ENCODE measurements around the gene ARHGAP44. TPM values are rescaled to one million over a fixed set of nuclear protein-coding genes. Genes with fewer than 3 reads are reported as not detected.

ARHGAP44 gene
- polyA plus RNA-seq, 4 donors: 2.3 to 12.3 (median 6.9) TPM

DNA sequence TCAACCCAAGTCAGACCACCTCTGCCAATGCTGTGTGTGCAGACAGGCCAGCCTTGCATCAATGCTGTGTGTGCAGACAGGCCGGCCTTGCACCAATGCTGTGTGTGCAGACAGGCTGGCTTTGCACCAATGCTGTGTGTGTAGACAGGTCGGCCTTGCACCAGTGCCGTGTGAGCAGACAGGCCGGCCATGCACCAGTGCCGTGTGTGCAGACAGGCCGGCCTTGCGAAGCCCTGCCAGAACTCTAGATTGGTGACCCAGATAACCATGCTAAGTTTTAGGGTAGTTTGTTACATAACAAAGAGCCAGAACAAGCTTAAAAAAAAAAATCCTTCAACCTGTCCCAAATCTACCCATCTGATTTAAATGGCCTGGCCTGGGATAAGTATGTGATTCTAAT is 174.2 kb downstream of the ARHGAP44 start:
- DNase-seq (no peak), FAIRE-seq (no peak)
- H3K27me3 ChIP-seq (ENCODE audit: control insufficient read depth in 3 of 3, insufficient read depth in 3 of 3, low read length in 3 of 3): no peaks in the 10 kb centered on the region
- H3K4me3 ChIP-seq (ENCODE audit: low read depth in 1 of 3, low read length in 3 of 3): no peak overlapping the region
- H3K27ac ChIP-seq (ENCODE audit: low read depth in 1 of 3, low read length in 2 of 3): no peak overlapping the region
- no peaks in the 10 kb centered on the region for H3K9me3 ChIP-seq (ENCODE audit: control insufficient read depth in 2 of 2, insufficient read depth in 1 of 2, low read depth in 1 of 2, low read length in 1 of 2)
- H3K36me3 ChIP-seq (ENCODE audit: control insufficient read depth in 3 of 3, insufficient read depth in 2 of 3, low read depth in 1 of 3, low read length in 3 of 3): peaks cover 0 to 4% (median 2%) of the 10 kb centered on the region in 3 donors
- 96 to 97% (median 96%) methylated on average over 7 of the region's 7 CpGs for WGBS, 3 donors
- no peaks in the 10 kb centered on the region for H3K4me1 ChIP-seq (ENCODE audit: control insufficient read depth in 3 of 3, insufficient read depth in 2 of 3, low read depth in 1 of 3, low read length in 2 of 3)

DNA sequence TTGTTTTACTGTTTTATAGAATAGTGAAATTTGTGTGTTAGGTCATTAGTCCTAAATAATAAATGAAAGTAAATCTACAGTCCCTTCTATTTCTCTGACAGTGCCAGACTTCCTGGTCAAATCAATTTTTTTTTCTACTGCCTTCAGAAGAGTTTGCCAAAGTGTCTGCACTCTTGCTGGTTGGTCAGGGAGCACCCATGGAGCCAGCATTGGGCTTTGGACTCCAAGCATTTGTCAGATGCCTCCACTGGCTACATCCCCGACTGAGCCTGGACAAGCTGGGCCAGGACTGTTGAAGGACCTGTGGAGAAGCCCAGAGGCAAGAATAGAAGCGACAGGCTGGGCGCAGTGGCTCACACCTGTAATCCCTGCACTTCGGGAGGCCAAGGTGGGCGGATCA is 174.9 kb downstream of the ARHGAP44 start:
- DNase-seq (no peak), FAIRE-seq (no peak)
- peaks cover 0 to 2% (median 0%) of the 10 kb centered on the region in 3 donors for H3K36me3 ChIP-seq (ENCODE audit: control insufficient read depth in 3 of 3, insufficient read depth in 2 of 3, low read depth in 1 of 3, low read length in 3 of 3)
- 89 to 94% (median 94%) methylated on average over 5 of the region's 5 CpGs for WGBS, 3 donors
- no peaks in the 10 kb centered on the region for H3K4me1 ChIP-seq (ENCODE audit: control insufficient read depth in 3 of 3, insufficient read depth in 2 of 3, low read depth in 1 of 3, low read length in 2 of 3)
- H3K4me3 ChIP-seq (ENCODE audit: low read depth in 1 of 3, low read length in 3 of 3): no peak overlapping the region
- no peak overlapping the region for H3K27ac ChIP-seq (ENCODE audit: low read depth in 1 of 3, low read length in 2 of 3)
- no peaks in the 10 kb centered on the region for H3K9me3 ChIP-seq (ENCODE audit: control insufficient read depth in 2 of 2, insufficient read depth in 1 of 2, low read depth in 1 of 2, low read length in 1 of 2)
- no peaks in the 10 kb centered on the region for H3K27me3 ChIP-seq (ENCODE audit: control insufficient read depth in 3 of 3, insufficient read depth in 3 of 3, low read length in 3 of 3)

- Histone ChIP-seq H3K9me3 (ENCODE audit: control insufficient read depth in 2 of 2, insufficient read depth in 1 of 2, low read depth in 1 of 2, low read length in 1 of 2) (no peaks in the 10 kb centered on the region), H3K27ac (ENCODE audit: low read depth in 1 of 3, low read length in 2 of 3) (no peak overlapping the region), H3K27me3 (ENCODE audit: control insufficient read depth in 3 of 3, insufficient read depth in 3 of 3, low read length in 3 of 3) (no peaks in the 10 kb centered on the region), H3K4me1 (ENCODE audit: control insufficient read depth in 3 of 3, insufficient read depth in 2 of 3, low read depth in 1 of 3, low read length in 2 of 3) (no peaks in the 10 kb centered on the region), H3K4me3 (ENCODE audit: low read depth in 1 of 3, low read length in 3 of 3) (no peak overlapping the region), H3K36me3 (ENCODE audit: control insufficient read depth in 3 of 3, insufficient read depth in 2 of 3, low read depth in 1 of 3, low read length in 3 of 3) (peaks cover 0 to 2% (median 0%) of the 10 kb centered on the region in 3 donors)
- 80 to 91% (median 90%) methylated on average over 10 of the region's 10 CpGs for WGBS, 3 donors
- FAIRE-seq (no peak), DNase-seq (no peak)
These were observed 175.5 kb downstream of the ARHGAP44 start for GRCh38 chr17:12964840-12965239.

DNA sequence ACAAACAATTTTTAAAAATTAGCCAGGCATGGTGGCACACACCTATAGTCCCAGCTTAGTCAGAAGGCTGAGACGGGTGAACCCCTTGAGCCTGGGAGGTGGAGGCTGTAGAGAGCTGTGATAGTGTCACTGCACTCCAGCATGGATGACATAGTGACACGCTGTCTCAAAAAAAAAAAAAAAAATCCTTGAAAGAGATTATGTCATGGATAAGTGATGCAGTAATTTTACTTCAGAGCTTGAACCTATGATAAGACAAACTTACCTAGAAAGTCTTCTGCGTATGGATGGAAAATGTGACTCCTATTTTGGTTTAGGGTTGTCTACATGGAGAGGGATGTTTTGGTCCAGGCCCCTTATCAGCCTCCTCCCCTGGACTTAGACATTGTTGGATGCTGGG is 176.7 kb downstream of the ARHGAP44 start:
- peaks cover 0 to 2% (median 0%) of the 10 kb centered on the region in 3 donors for H3K36me3 ChIP-seq (ENCODE audit: control insufficient read depth in 3 of 3, insufficient read depth in 2 of 3, low read depth in 1 of 3, low read length in 3 of 3)
- FAIRE-seq (no peak), DNase-seq (no peak)
- no peaks in the 10 kb centered on the region for H3K27me3 ChIP-seq (ENCODE audit: control insufficient read depth in 3 of 3, insufficient read depth in 3 of 3, low read length in 3 of 3)
- H3K27ac ChIP-seq (ENCODE audit: low read depth in 1 of 3, low read length in 2 of 3): no peak overlapping the region
- H3K4me1 ChIP-seq (ENCODE audit: control insufficient read depth in 3 of 3, insufficient read depth in 2 of 3, low read depth in 1 of 3, low read length in 2 of 3): no peaks in the 10 kb centered on the region
- no peaks in the 10 kb centered on the region for H3K9me3 ChIP-seq (ENCODE audit: control insufficient read depth in 2 of 2, insufficient read depth in 1 of 2, low read depth in 1 of 2, low read length in 1 of 2)
- WGBS, 3 donors: 77 to 98% (median 97%) methylated on average over 3 of the region's 3 CpGs
- H3K4me3 ChIP-seq (ENCODE audit: low read depth in 1 of 3, low read length in 3 of 3): no peak overlapping the region

GRCh38 chr17:12966413-12966812 is 177.1 kb downstream of the ARHGAP44 start:
- no peaks in the 10 kb centered on the region for H3K4me1 ChIP-seq (ENCODE audit: control insufficient read depth in 3 of 3, insufficient read depth in 2 of 3, low read depth in 1 of 3, low read length in 2 of 3)
- no peak for DNase-seq
- H3K4me3 ChIP-seq (ENCODE audit: low read depth in 1 of 3, low read length in 3 of 3): no peak overlapping the region
- whole genome bisulfite sequencing, 3 donors: 80 to 92% (median 90%) methylated on average over 5 of the region's 5 CpGs
- H3K9me3 ChIP-seq (ENCODE audit: control insufficient read depth in 2 of 2, insufficient read depth in 1 of 2, low read depth in 1 of 2, low read length in 1 of 2): no peaks in the 10 kb centered on the region
- H3K36me3 ChIP-seq (ENCODE audit: control insufficient read depth in 3 of 3, insufficient read depth in 2 of 3, low read depth in 1 of 3, low read length in 3 of 3): peaks cover 0 to 2% (median 0%) of the 10 kb centered on the region in 3 donors
- no peak for FAIRE-seq
- H3K27ac ChIP-seq (ENCODE audit: low read depth in 1 of 3, low read length in 2 of 3): no peak overlapping the region
- H3K27me3 ChIP-seq (ENCODE audit: control insufficient read depth in 3 of 3, insufficient read depth in 3 of 3, low read length in 3 of 3): no peaks in the 10 kb centered on the region

DNA sequence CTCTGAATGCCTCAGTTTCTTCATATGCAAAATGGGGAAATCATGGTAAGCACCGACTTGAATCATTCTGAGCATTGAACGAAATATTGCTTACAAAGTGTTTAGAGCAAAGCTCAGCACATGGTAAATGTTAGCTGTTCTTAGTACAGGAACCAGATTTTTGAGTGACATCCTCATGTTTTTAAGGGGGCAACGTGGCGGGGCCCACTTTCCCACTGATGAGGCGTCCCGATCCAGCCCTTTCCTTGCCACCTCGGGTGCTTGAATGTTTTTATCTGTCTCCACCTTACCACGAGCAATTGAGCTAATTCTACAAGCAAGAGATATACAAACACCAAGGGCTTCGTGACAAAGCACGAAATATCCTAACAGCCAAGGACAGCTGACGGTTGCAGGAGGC is 178.7 kb downstream of the ARHGAP44 start:
- Histone ChIP-seq H3K9me3 (ENCODE audit: control insufficient read depth in 2 of 2, insufficient read depth in 1 of 2, low read depth in 1 of 2, low read length in 1 of 2) (no peaks in the 10 kb centered on the region), H3K4me1 (ENCODE audit: control insufficient read depth in 3 of 3, insufficient read depth in 2 of 3, low read depth in 1 of 3, low read length in 2 of 3) (no peaks in the 10 kb centered on the region), H3K27me3 (ENCODE audit: control insufficient read depth in 3 of 3, insufficient read depth in 3 of 3, low read length in 3 of 3) (no peaks in the 10 kb centered on the region), H3K36me3 (ENCODE audit: control insufficient read depth in 3 of 3, insufficient read depth in 2 of 3, low read depth in 1 of 3, low read length in 3 of 3) (peaks cover 0 to 2% (median 0%) of the 10 kb centered on the region in 3 donors), H3K4me3 (ENCODE audit: low read depth in 1 of 3, low read length in 3 of 3) (no peak overlapping the region), H3K27ac (ENCODE audit: low read depth in 1 of 3, low read length in 2 of 3) (no peak overlapping the region)
- 78 to 88% (median 83%) methylated on average over 11 of the region's 11 CpGs for WGBS, 3 donors
- DNase-seq (no peak), FAIRE-seq (no peak)

DNA sequence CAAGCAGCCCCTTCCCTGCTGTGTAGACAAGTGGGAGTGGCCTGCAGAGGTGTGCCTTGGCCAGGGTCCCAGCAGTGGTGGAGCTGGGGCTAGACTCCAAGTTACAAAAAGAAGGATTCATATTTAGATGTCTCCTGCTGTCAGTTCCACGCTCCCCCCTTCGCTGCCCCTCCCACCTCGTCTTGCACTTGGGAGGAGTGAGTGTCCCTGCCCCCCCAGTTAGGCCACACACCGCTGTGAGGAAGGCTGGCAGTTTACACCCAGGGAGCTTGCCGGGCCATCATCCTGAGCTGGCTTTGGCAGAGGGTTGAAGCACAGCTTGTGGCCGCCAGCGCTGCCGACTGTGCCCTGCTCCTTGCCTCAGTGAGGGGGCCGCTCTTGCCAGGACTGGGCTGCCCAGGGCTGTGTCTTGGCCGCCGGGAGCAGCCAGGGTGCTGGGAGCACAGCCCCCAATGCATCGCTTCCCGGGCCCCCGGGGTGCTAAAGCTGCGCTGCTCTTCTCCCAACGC is 184.3 kb downstream of the ARHGAP44 start:
- no peaks in the 10 kb centered on the region for H3K4me1 ChIP-seq (ENCODE audit: control insufficient read depth in 3 of 3, insufficient read depth in 2 of 3, low read depth in 1 of 3, low read length in 2 of 3)
- H3K4me3 ChIP-seq (ENCODE audit: low read depth in 1 of 3, low read length in 3 of 3): no peak overlapping the region
- DNase-seq (peak in 1 of 2 donors; percentile 9), FAIRE-seq (no peak)
- H3K27ac ChIP-seq (ENCODE audit: low read depth in 1 of 3, low read length in 2 of 3): no peak overlapping the region
- H3K9me3 ChIP-seq (ENCODE audit: control insufficient read depth in 2 of 2, insufficient read depth in 1 of 2, low read depth in 1 of 2, low read length in 1 of 2): no peaks in the 10 kb centered on the region
- 20 to 81% (median 58%) methylated on average over 16 of the region's 16 CpGs for WGBS, 3 donors
- no peaks in the 10 kb centered on the region for H3K27me3 ChIP-seq (ENCODE audit: control insufficient read depth in 3 of 3, insufficient read depth in 3 of 3, low read length in 3 of 3)
- no peaks in the 10 kb centered on the region for H3K36me3 ChIP-seq (ENCODE audit: control insufficient read depth in 3 of 3, insufficient read depth in 2 of 3, low read depth in 1 of 3, low read length in 3 of 3)

GRCh38 chr17:12974005-12974531 is 184.8 kb downstream of the ARHGAP44 start:
- no peak overlapping the region for H3K4me3 ChIP-seq (ENCODE audit: low read depth in 1 of 3, low read length in 3 of 3)
- peak in 1 of 2 donors; percentile 15 for DNase-seq

More at GRCh38 chr17:12974005-12974531, 184.8 kb downstream of the ARHGAP44 start:
- no peaks in the 10 kb centered on the region for H3K4me1 ChIP-seq (ENCODE audit: control insufficient read depth in 3 of 3, insufficient read depth in 2 of 3, low read depth in 1 of 3, low read length in 2 of 3)
- H3K27me3 ChIP-seq (ENCODE audit: control insufficient read depth in 3 of 3, insufficient read depth in 3 of 3, low read length in 3 of 3): no peaks in the 10 kb centered on the region
- no peaks in the 10 kb centered on the region for H3K9me3 ChIP-seq (ENCODE audit: control insufficient read depth in 2 of 2, insufficient read depth in 1 of 2, low read depth in 1 of 2, low read length in 1 of 2)
- WGBS, 3 donors: 28 to 84% (median 58%) methylated on average over 36 to 40 of the region's 40 CpGs
- no peaks in the 10 kb centered on the region for H3K36me3 ChIP-seq (ENCODE audit: control insufficient read depth in 3 of 3, insufficient read depth in 2 of 3, low read depth in 1 of 3, low read length in 3 of 3)
- FAIRE-seq: no peak
- no peak overlapping the region for H3K27ac ChIP-seq (ENCODE audit: low read depth in 1 of 3, low read length in 2 of 3)
